ENCODE data around the gene GLRX2. TPM values are rescaled to one million over a fixed set of nuclear protein-coding genes. Genes with fewer than 3 reads are reported as not detected.

GLRX2 gene, protein sequence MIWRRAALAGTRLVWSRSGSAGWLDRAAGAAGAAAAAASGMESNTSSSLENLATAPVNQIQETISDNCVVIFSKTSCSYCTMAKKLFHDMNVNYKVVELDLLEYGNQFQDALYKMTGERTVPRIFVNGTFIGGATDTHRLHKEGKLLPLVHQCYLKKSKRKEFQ
- total RNA-seq = 1 to 10 TPM; 3.1 to 5.6 TPM
- 10 to 100 TPM in 1 of 2 donors, 1 to 10 TPM in 1; 9.9 to 25.8 TPM for polyA plus RNA-seq

DNA sequence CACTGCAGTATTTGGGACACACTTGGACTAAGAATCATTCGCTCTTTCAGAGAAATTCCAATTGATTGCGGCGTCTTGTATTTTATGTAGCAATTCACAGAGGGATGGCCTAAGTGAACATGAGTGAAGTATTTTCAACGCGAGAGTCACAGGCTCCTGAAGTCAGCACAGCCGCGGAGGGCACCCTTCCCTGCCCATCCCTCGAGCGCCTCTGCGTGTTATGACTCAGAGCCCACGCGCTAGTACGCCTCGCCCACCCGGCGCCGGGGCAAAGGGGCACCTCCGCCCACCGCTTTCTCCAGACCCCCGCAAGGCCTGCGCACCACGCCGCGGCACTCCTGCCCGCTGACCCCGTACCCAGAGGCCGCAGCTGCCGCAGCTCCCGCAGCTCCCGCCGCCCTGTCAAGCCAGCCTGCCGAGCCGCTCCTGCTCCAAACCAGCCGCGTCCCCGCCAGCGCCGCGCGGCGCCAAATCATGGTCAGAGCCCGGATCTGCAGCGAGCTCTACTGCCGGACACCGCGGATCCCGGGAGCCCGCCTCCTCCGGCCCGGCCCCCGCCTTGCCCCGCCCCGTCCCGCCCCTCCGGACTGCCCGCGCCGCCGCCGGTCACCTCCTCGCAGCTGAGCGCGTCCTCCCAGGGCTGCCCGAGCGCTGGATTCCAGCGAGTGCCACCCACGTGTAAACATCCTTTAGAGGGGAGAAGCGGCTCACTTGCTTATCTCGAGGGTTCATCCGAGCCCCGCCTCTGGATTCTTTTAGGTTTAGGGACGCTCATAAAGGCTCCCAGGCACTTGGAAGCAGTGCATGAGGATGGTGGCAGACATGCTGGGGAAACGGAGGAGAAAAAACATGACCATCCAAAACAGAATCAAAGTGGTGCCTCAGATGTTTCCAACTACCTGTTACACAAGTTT lies at the start of gene GLRX2:
GLRX2 (minus strand) TSS at position 508 of the 914 bp plus-strand sequence; CDS start at position 476, 32 bp downstream.
- peaks cover 0 to 19% (median 9%) of the 10 kb centered on the region in 4 donors for H3K4me1 ChIP-seq (ENCODE audit: control insufficient read depth in 4 of 4, insufficient read depth in 4 of 4, low read length in 3 of 4)
- no peaks in the 10 kb centered on the region for H3K9me3 ChIP-seq (ENCODE audit: control insufficient read depth in 4 of 4, low read length in 3 of 4)
- H3K9ac ChIP-seq (ENCODE audit: low read depth in 1 of 2, low read length in 2 of 2) = peak within 1 kb of the TSS; percentile 94
- H3K4me3 ChIP-seq (ENCODE audit: low read depth in 1 of 3, low read length in 3 of 3) = peak within 1 kb of the TSS; percentile 87 to 91 (median 90)
- H3K27me3 ChIP-seq (ENCODE audit: control insufficient read depth in 4 of 4, insufficient read depth in 4 of 4, low read length in 3 of 4) = no peaks in the 10 kb centered on the region
- under 1% methylated on average over 73 of the region's 73 CpGs for WGBS
- peaks cover 0 to 5% (median 2%) of the 10 kb centered on the region in 4 donors for H3K36me3 ChIP-seq (ENCODE audit: control insufficient read depth in 4 of 4, insufficient read depth in 3 of 4, low read depth in 1 of 4, low read length in 3 of 4)
- DNase-seq (ENCODE audit: low spot score) = peak; percentile 93
- H3K27ac ChIP-seq (ENCODE audit: low read depth in 1 of 2, low read length in 2 of 2) = peak within 1 kb of the TSS; percentile 93 to 96
- TF ChIP-seq FOXA1 (IDR thresholded peaks at IDR 0.05) (no peak), RXRA (IDR thresholded peaks at IDR 0.05) (no peak), HNF4A (conservative IDR thresholded peaks at IDR 0.05) (no peak), YY1 (IDR thresholded peaks at IDR 0.05) (peak; percentile 56), GABPA (IDR thresholded peaks at IDR 0.05 in 1 of 2, conservative IDR thresholded peaks at IDR 0.05 in 1 of 2) (peak in 1 of 2 donors; percentile 18), RAD21 (IDR thresholded peaks at IDR 0.05) (peak; percentile 61 to 67), NR2F2 (IDR thresholded peaks at IDR 0.05) (no peak), TAF1 (conservative IDR thresholded peaks at IDR 0.05) (peak; percentile 16), HNF4G (IDR thresholded peaks at IDR 0.05) (no peak), FOXA2 (IDR thresholded peaks at IDR 0.05) (no peak), SP1 (IDR thresholded peaks at IDR 0.05) (no peak), JUND (IDR thresholded peaks at IDR 0.05) (peak in 1 of 2 donors; percentile 6), EGR1 (IDR thresholded peaks at IDR 0.05; ENCODE audit: low read depth in 2 of 2) (no peak)
- TF ChIP-seq, protein P1, sequence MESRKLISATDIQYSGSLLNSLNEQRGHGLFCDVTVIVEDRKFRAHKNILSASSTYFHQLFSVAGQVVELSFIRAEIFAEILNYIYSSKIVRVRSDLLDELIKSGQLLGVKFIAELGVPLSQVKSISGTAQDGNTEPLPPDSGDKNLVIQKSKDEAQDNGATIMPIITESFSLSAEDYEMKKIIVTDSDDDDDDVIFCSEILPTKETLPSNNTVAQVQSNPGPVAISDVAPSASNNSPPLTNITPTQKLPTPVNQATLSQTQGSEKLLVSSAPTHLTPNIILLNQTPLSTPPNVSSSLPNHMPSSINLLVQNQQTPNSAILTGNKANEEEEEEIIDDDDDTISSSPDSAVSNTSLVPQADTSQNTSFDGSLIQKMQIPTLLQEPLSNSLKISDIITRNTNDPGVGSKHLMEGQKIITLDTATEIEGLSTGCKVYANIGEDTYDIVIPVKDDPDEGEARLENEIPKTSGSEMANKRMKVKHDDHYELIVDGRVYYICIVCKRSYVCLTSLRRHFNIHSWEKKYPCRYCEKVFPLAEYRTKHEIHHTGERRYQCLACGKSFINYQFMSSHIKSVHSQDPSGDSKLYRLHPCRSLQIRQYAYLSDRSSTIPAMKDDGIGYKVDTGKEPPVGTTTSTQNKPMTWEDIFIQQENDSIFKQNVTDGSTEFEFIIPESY (IDR thresholded peaks at IDR 0.05) = no peak
- TF ChIP-seq, protein P2, sequence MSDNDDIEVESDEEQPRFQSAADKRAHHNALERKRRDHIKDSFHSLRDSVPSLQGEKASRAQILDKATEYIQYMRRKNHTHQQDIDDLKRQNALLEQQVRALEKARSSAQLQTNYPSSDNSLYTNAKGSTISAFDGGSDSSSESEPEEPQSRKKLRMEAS (IDR thresholded peaks at IDR 0.05) = peak; percentile 54
- TF ChIP-seq, protein P3, sequence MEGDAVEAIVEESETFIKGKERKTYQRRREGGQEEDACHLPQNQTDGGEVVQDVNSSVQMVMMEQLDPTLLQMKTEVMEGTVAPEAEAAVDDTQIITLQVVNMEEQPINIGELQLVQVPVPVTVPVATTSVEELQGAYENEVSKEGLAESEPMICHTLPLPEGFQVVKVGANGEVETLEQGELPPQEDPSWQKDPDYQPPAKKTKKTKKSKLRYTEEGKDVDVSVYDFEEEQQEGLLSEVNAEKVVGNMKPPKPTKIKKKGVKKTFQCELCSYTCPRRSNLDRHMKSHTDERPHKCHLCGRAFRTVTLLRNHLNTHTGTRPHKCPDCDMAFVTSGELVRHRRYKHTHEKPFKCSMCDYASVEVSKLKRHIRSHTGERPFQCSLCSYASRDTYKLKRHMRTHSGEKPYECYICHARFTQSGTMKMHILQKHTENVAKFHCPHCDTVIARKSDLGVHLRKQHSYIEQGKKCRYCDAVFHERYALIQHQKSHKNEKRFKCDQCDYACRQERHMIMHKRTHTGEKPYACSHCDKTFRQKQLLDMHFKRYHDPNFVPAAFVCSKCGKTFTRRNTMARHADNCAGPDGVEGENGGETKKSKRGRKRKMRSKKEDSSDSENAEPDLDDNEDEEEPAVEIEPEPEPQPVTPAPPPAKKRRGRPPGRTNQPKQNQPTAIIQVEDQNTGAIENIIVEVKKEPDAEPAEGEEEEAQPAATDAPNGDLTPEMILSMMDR (IDR thresholded peaks at IDR 0.05; ENCODE audit: low read depth, low read length, missing input control) = peak; percentile 9

DNA sequence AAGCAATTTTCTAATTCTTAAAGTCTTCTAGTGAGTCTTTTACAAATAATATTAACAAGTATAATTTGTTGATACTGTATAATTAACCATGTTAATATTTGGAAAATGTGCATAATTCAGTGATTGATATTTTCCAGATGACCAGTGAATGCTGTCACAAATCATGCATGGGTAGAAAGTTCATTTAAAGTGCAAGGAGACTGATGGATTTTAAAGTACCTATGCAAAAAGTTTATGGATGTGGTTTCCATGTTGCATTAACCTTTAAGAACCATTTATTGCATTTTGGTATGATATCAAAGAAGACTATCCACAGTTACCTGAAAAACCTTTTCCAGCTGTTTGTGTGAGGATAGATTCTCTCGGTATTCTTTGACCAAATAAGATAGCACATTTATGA lies 39.8 kb upstream of the GLRX2 start:
- no peak overlapping the region for H3K4me3 ChIP-seq (ENCODE audit: low read depth in 1 of 3, low read length in 3 of 3)
- WGBS = 95% methylated on average over 1 of the region's 1 CpG
- no peak for DNase-seq (ENCODE audit: low spot score)
- no peaks in the 10 kb centered on the region for H3K9me3 ChIP-seq (ENCODE audit: control insufficient read depth in 4 of 4, low read length in 3 of 4)
- H3K36me3 ChIP-seq (ENCODE audit: control insufficient read depth in 4 of 4, insufficient read depth in 3 of 4, low read depth in 1 of 4, low read length in 3 of 4) = peaks cover 7 to 31% (median 27%) of the 10 kb centered on the region in 4 donors
- no peak for TF ChIP-seq EGR1 (IDR thresholded peaks at IDR 0.05; ENCODE audit: low read depth in 2 of 2)
- TF ChIP-seq FOXA2 (IDR thresholded peaks at IDR 0.05) = no peak
- no peak for TF ChIP-seq RXRA (IDR thresholded peaks at IDR 0.05)
- TF ChIP-seq RAD21 (IDR thresholded peaks at IDR 0.05) = no peak
- TF ChIP-seq YY1 (IDR thresholded peaks at IDR 0.05) = no peak
- no peaks in the 10 kb centered on the region for H3K4me1 ChIP-seq (ENCODE audit: control insufficient read depth in 4 of 4, insufficient read depth in 4 of 4, low read length in 3 of 4)
- H3K27me3 ChIP-seq (ENCODE audit: control insufficient read depth in 4 of 4, insufficient read depth in 4 of 4, low read length in 3 of 4) = no peaks in the 10 kb centered on the region
- H3K9ac ChIP-seq (ENCODE audit: low read depth in 1 of 2, low read length in 2 of 2) = no peak overlapping the region
- H3K27ac ChIP-seq (ENCODE audit: low read depth in 1 of 2, low read length in 2 of 2) = no peak overlapping the region

Measured in liver (tissue), 9 donors.